GM19397 (cell line): ENCODE measurements around the gene SAMD1.
"Not testable (repeated sequence)": the region's sequence is repeated elsewhere in the genome, so short reads cannot be mapped to it uniquely, and the experiment has no call there.

Source experiments
- ATAC-seq: cut with Tn5 transposase; IDR thresholded peaks from one replicate; pipeline ENCODE4 v1.9.1; 2021; ENCODE audit warnings: mild to moderate bottlenecking, moderate library complexity; ENCODE audit not compliant: unreplicated experiment

SAMD1 gene

DNA sequence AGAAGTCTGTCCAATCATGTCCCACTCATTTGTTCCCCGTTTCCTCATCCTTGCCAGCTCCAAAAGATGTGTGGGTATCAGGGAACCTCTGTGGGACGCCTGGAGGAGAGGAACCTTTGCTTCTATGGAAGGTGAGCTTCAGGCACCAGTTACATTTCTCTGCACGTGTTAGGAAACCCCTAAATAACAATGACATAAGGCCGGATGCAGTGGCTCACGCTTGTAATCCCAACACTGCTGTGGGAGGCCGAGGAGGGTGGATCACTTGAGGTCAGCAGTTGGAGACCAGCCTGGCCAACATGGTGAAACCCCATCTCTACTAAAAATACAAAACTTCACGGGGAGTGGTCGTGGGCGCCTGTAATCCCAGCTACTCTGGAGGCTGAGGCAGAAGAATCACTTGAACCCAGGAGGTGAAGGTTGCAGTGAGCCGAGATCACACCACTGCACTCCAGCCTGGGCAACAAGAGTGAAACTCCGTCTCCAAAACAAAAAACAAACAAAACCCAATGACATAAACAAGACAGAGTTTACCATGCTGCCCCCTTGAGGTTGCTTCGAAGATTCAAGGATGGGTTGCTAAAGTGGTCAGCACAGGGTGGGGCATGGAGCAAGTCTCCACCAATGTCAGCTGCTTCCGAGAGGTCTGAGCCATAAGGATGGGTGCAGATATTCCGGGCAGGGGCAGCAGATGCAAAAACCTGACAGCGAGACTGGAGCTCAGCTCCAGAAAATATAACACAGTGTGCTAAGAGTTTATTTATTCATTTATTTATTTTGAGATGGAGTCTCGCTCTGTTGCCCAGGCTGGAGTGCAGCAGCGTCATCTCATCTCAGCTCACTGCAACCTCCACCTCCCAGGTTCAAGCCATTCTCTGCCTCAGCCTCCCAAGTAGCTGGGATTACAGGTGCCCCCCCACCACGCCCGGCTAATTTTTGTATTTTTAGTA, 47.6 kb downstream of the SAMD1 start:
- ATAC-seq, result not testable (repeated sequence)

DNA sequence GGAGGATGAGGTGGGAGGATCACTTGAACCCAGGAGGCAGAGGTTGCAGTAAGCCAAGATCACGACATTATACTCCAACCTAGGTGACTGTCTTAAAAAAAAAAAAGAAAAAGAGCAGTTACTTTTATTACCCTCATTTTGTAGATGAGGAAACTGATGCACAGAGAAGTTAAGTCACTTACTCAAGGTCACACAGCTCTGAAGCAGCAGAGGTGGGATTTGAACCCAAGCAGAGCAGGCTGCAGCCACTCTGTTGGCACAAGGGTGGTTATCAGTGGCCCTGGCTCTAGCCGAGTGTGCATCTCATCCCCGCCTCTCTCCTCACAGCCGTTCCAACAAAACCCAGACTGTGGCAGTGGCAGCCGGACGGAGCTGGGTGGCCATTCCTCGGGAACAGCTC, 51.4 kb downstream of the SAMD1 start:
- no peak for ATAC-seq
